ENCODE data around the gene DPY30.

GRCh38 chr2:32067549-32067948, 27.9 kb upstream of the DPY30 start:
- TF ChIP-seq CTCF (IDR thresholded peaks at IDR 0.05) (no peak), EZH2 (IDR thresholded peaks at IDR 0.05; ENCODE audit: borderline replicate concordance, insufficient read depth, low read depth, low read length, poor library complexity, severe bottlenecking) (no peak)
